HepG2 (cell line): ENCODE results near the gene TYMS. TPM values are rescaled to one million over a fixed set of nuclear protein-coding genes. Genes with fewer than 3 reads are reported as not detected.

ENCODE experiments used
- ATAC-seq: fragments of 200-7000 bp; cut with Tn5 transposase; 3 replicates; pipeline ENCODE4 v1.9.1; 2020; ENCODE audit warnings: mild to moderate bottlenecking, moderate library complexity
- BruUV-seq: library from RNA; stranded (reverse); fragments of 400-500 nt; replicated peaks from 2 replicates; lab custom pipeline; 2021; lab: Mats Ljungman, UMichigan
- CTCF ChIA-PET: fragments of 300-600 bp; formaldehyde crosslinking; extraction: SDS; loops from one replicate; lab custom pipeline; 2021; ENCODE audit warnings: low total read pairs, inconsistent platforms, low intra/inter-chr PET ratio; lab: Yijun Ruan, JAX
- POLR2A ChIA-PET: fragments of 350-600 bp; sonication (Branson Sonifier 250); formaldehyde crosslinking; loops from one replicate; lab custom pipeline; 2020; ENCODE audit warnings: antibody characterized with exemption, inconsistent platforms; lab: Yijun Ruan, JAX
- DNase-seq: peaks from one replicate; pipeline ENCODE4 v3.0.0-alpha.2; 2015; ENCODE audit warnings: low spot score
- FAIRE-seq: peaks from 3 replicates; lab custom pipeline; 2011; peaks lifted over from hg19 to GRCh38; lab: Jason Lieb, UNC
- H2AFZ ChIP-seq: one replicate; pipeline ENCODE4 v1.6.1; 2011; ENCODE audit warnings: low read length, inconsistent platforms
- H3K27ac ChIP-seq: fragments of 300-600 bp; 3 replicates; pipeline ENCODE4 v1.8.0; 2011; ENCODE audit warnings: mixed run types, mild to moderate bottlenecking, mixed read lengths, low read length, inconsistent platforms; ENCODE audit not compliant: insufficient read depth; ENCODE audit errors: extremely low read length
- H3K27me3 ChIP-seq, 2 experiments: fragments of 200-600 bp in 1 of 2; 2 replicates in 1 of 2; 3 replicates in 1 of 2; pipeline versions ENCODE4 v1.6.0 to v1.8.0; 2011; ENCODE audit warnings: low read length in 2 of 2, mild to moderate bottlenecking in 2 of 2, moderate library complexity in 2 of 2, inconsistent platforms in 1 of 2; ENCODE audit not compliant: insufficient read depth in 2 of 2, control insufficient read depth in 1 of 2
- H3K36me3 ChIP-seq, 2 experiments: fragments of 200-600 bp in 1 of 2; replicated peaks in 1 of 2; 2 replicates in 1 of 2; 3 replicates in 1 of 2; pipeline versions ENCODE4 v1.5.1 to v1.8.0; 2011; ENCODE audit warnings: low read length in 2 of 2, inconsistent platforms in 1 of 2; ENCODE audit not compliant: insufficient read depth in 2 of 2, control insufficient read depth in 1 of 2
- H3K4me1 ChIP-seq: 2 replicates; pipeline ENCODE4 v1.5.1; 2012; ENCODE audit warnings: low read length, inconsistent platforms; ENCODE audit not compliant: insufficient read depth
- H3K4me2 ChIP-seq: 2 replicates; pipeline ENCODE4 v1.6.0; 2011; ENCODE audit warnings: low read depth, low read length, inconsistent platforms
- H3K4me3 ChIP-seq, 3 experiments: fragments of 200-600 bp in 1 of 3; sonication (generic), shearing (Covaris generic) in 1 of 3; replicated peaks in 1 of 3; 2 replicates each; pipeline ENCODE4 v1.5.1; 2011 to 2016; ENCODE audit warnings: low read length in 3 of 3, inconsistent platforms in 2 of 3, low read depth in 2 of 3, mild to moderate bottlenecking in 2 of 3, control low read depth in 1 of 3, mixed read lengths in 1 of 3; ENCODE audit not compliant: insufficient read depth in 1 of 3
- H3K79me2 ChIP-seq: one replicate; pipeline ENCODE4 v1.6.1; 2011; ENCODE audit warnings: low read length, inconsistent platforms; ENCODE audit not compliant: insufficient read depth
- H3K9ac ChIP-seq: 2 replicates; pipeline ENCODE4 v1.6.0; 2011; ENCODE audit warnings: mild to moderate bottlenecking, low read depth, low read length, inconsistent platforms; ENCODE audit not compliant: insufficient read depth
- H3K9me3 ChIP-seq: 2 replicates; pipeline ENCODE4 v1.5.1; 2012; ENCODE audit warnings: mild to moderate bottlenecking, low read length
- H4K20me1 ChIP-seq: 2 replicates; pipeline ENCODE4 v1.6.0; 2011; ENCODE audit warnings: inconsistent platforms, mild to moderate bottlenecking, low read length, moderate library complexity; ENCODE audit not compliant: insufficient read depth
- AHR ChIP-seq: IDR thresholded peaks from 2 replicates; pipeline ENCODE4 v1.6.1; 2018; ENCODE audit warnings: missing genetic modification reagents, missing compliant biosample characterization
- ARID3A ChIP-seq: IDR thresholded peaks from 2 replicates; pipeline ENCODE4 v1.6.1; 2012; ENCODE audit warnings: low read depth, low read length, improper control_type of control experiment
- DNMT3B ChIP-seq: conservative IDR thresholded peaks from 2 replicates; pipeline ENCODE4 v1.6.1; 2016; ENCODE audit warnings: missing biosample characterization, control low read depth
- KDM3A ChIP-seq: IDR thresholded peaks from 2 replicates; pipeline ENCODE4 v1.6.1; 2018; ENCODE audit warnings: low read depth, missing compliant biosample characterization
- MBD4 ChIP-seq: IDR thresholded peaks from 2 replicates; pipeline ENCODE4 v1.6.1; 2012; ENCODE audit warnings: low read length, inconsistent platforms, borderline replicate concordance
- PAX8 ChIP-seq: sonication (generic); formaldehyde crosslinking; IDR thresholded peaks from 2 replicates; pipeline ENCODE4 v1.8.0; 2022; ENCODE audit warnings: mild to moderate bottlenecking, missing genetic modification reagents, borderline replicate concordance
- PPARG ChIP-seq: conservative IDR thresholded peaks from 2 replicates; pipeline ENCODE4 v1.6.1; 2016; ENCODE audit warnings: missing biosample characterization, missing genetic modification reagents
- RARA ChIP-seq: IDR thresholded peaks from 2 replicates; pipeline ENCODE4 v1.6.1; 2016; ENCODE audit warnings: missing genetic modification reagents, missing compliant biosample characterization
- SAP130 ChIP-seq: IDR thresholded peaks from 2 replicates; pipeline ENCODE4 v1.6.1; 2016; ENCODE audit warnings: low read depth
- XBP1 ChIP-seq: sonication (generic); formaldehyde crosslinking; IDR thresholded peaks from 2 replicates; pipeline ENCODE4 v1.5.0; 2020; ENCODE audit warnings: missing genetic modification reagents
- ZNF264 ChIP-seq: sonication (generic); formaldehyde crosslinking; IDR thresholded peaks from 2 replicates; pipeline ENCODE4 v1.4.0; 2020; ENCODE audit warnings: missing genetic modification reagents
- ZNF484 ChIP-seq: sonication (generic); formaldehyde crosslinking; IDR thresholded peaks from 2 replicates; pipeline ENCODE4 v1.5.1; 2020; ENCODE audit warnings: mild to moderate bottlenecking, low read depth, missing genetic modification reagents, borderline replicate concordance
- ZNF552 ChIP-seq: sonication (generic); formaldehyde crosslinking; IDR thresholded peaks from 2 replicates; pipeline ENCODE4 v1.9.0; 2022; ENCODE audit warnings: missing genetic modification reagents, mild to moderate bottlenecking, borderline replicate concordance
- WGBS: methylation state at CpG from one replicate; pipeline ENCODE4 v1.1.6; 2017; ENCODE audit warnings: low lambda C conversion rate; 5-methylcytosine and 5-hydroxymethylcytosine counted together
- in situ Hi-C: cut with HindIII; loops from 2 replicates; pipeline ENCODE4 v1.10.0; 2017; ENCODE audit warnings: low pct_unique_long_range_greater_than_20kb; ENCODE audit not compliant: extremely low pct_ligation_motif_present
- intact Hi-C: fragments of 100-400 bp; cut with micrococcal nuclease; formaldehyde crosslinking; loops from one replicate; pipeline ENCODE4 v1.10.0; 2022; ENCODE audit not compliant: unreplicated experiment
- polyA plus RNA-seq, 8 experiments: library from polyadenylated mRNA; depleted of rRNA in 3 of 8; stranded (reverse) in 7 of 8; unstranded in 1 of 8; fragments of >200 nt; fragmentation: Illumina TruSeq in 4 of 8; extraction: Trizol in 4 of 8; gene quantifications; 2 replicates each; pipeline versions ENCODE4 v1.2.1 to v1.2.3, GENCODE V29; 2011 to 2016; ENCODE audit warnings: low read depth in 4 of 8, missing spikeins in 1 of 8, mixed read lengths in 1 of 8; ENCODE audit not compliant: insufficient read depth in 1 of 8
- total RNA-seq, 5 experiments: library from RNA; depleted of rRNA; stranded (reverse); fragments of >200 nt; fragmentation: Illumina TruSeq; extraction: Trizol; gene quantifications; 2 replicates each; pipeline ENCODE4 v1.2.3, GENCODE V29; 2016; ENCODE audit warnings: low read depth in 1 of 5
- TF ChIP-seq, protein P1 (sequence below): sonication (generic); formaldehyde crosslinking; IDR thresholded peaks from 2 replicates; pipeline ENCODE4 v1.8.1; 2023; ENCODE audit warnings: missing genetic modification reagents, inconsistent platforms, borderline replicate concordance
- TF ChIP-seq, protein P2 (sequence below): sonication (generic); formaldehyde crosslinking; IDR thresholded peaks from 2 replicates; pipeline ENCODE4 v1.5.1; 2020; ENCODE audit warnings: mild to moderate bottlenecking, missing genetic modification reagents, borderline replicate concordance
- TF ChIP-seq, protein P3 (sequence below): sonication (generic); formaldehyde crosslinking; IDR thresholded peaks from 2 replicates; pipeline ENCODE4 v1.5.1; 2020; ENCODE audit warnings: missing genetic modification reagents, mild to moderate bottlenecking, borderline replicate concordance

Gene TYMS
- total and polyA plus RNA-seq, 2 of the 13 experiments (the other 11 are each of a cell fraction or from before 2014, with no cell fraction given), result 80.1 to 106 TPM

- Histone ChIP-seq H3K9ac (no peak overlapping the region), H3K9me3 (no peaks in the 10 kb centered on the region), H3K27me3 (peaks cover 0 to 5% of the 10 kb centered on the region in 2 experiments; a peak in 3 of 5 replicates), H3K4me2 (no peak overlapping the region), H2AFZ (no peak overlapping the region), H3K4me1 (peaks cover 3% of the 10 kb centered on the region), H3K79me2 (no peaks in the 10 kb centered on the region), H3K4me3 (no peak overlapping the region), H4K20me1 (no peaks in the 10 kb centered on the region), H3K27ac (no peak overlapping the region), H3K36me3 (no peaks in the 10 kb centered on the region)
- CTCF ChIA-PET, result no interaction called here
- in situ Hi-C loops (loop anchor here (10.0 to 25.0 kb wide), 2 partner anchors 219 to 344 kb away; no protein-coding TSS in a partner anchor), intact Hi-C loops (no loop called here)
- no peak for TF ChIP-seq XBP1
- TF ChIP-seq PAX8, result no peak
- no peak for TF ChIP-seq ZNF264 (CRISPR knock-in tag)
- TF ChIP-seq, protein P1, sequence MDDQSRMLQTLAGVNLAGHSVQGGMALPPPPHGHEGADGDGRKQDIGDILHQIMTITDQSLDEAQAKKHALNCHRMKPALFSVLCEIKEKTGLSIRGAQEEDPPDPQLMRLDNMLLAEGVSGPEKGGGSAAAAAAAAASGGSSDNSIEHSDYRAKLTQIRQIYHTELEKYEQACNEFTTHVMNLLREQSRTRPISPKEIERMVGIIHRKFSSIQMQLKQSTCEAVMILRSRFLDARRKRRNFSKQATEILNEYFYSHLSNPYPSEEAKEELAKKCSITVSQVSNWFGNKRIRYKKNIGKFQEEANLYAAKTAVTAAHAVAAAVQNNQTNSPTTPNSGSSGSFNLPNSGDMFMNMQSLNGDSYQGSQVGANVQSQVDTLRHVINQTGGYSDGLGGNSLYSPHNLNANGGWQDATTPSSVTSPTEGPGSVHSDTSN (CRISPR knock-in tag), result no peak
- TF ChIP-seq, protein P2, sequence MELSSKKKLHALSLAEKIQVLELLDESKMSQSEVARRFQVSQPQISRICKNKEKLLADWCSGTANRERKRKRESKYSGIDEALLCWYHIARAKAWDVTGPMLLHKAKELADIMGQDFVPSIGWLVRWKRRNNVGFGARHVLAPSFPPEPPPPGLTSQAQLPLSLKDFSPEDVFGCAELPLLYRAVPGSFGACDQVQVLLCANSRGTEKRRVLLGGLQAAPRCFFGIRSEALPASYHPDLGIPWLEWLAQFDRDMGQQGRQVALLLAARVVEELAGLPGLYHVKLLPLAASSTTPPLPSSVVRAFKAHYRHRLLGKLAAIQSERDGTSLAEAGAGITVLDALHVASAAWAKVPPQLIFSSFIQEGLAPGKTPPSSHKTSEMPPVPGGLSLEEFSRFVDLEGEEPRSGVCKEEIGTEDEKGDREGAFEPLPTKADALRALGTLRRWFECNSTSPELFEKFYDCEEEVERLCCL, result no peak
- TF ChIP-seq RARA (CRISPR knock-in tag), result no peak
- TF ChIP-seq KDM3A (CRISPR knock-in tag), result no peak
- TF ChIP-seq SAP130 (CRISPR knock-in tag), result no peak
- no peak for TF ChIP-seq DNMT3B
- TF ChIP-seq, protein P3, sequence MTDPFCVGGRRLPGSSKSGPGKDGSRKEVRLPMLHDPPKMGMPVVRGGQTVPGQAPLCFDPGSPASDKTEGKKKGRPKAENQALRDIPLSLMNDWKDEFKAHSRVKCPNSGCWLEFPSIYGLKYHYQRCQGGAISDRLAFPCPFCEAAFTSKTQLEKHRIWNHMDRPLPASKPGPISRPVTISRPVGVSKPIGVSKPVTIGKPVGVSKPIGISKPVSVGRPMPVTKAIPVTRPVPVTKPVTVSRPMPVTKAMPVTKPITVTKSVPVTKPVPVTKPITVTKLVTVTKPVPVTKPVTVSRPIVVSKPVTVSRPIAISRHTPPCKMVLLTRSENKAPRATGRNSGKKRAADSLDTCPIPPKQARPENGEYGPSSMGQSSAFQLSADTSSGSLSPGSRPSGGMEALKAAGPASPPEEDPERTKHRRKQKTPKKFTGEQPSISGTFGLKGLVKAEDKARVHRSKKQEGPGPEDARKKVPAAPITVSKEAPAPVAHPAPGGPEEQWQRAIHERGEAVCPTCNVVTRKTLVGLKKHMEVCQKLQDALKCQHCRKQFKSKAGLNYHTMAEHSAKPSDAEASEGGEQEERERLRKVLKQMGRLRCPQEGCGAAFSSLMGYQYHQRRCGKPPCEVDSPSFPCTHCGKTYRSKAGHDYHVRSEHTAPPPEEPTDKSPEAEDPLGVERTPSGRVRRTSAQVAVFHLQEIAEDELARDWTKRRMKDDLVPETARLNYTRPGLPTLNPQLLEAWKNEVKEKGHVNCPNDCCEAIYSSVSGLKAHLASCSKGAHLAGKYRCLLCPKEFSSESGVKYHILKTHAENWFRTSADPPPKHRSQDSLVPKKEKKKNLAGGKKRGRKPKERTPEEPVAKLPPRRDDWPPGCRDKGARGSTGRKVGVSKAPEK (CRISPR knock-in tag), result no peak
- no peak for TF ChIP-seq ZNF552 (CRISPR knock-in tag)
- no peak for TF ChIP-seq MBD4
- TF ChIP-seq ZNF484 (CRISPR knock-in tag), result no peak
- TF ChIP-seq PPARG (CRISPR knock-in tag), result no peak
- no peak for TF ChIP-seq AHR (CRISPR knock-in tag)
- TF ChIP-seq ARID3A, result no peak
- ATAC-seq, result no peak
- DNase-seq, result no peak
- 12% methylated on average over 5 of the region's 5 CpGs for WGBS
- no peak for FAIRE-seq
- BruUV-seq, result no TSS peak
- POLR2A ChIA-PET, result no interaction called here
Observed at GRCh38 chr18:618618-619017, 38.8 kb upstream of the TYMS start.
